Stimulated activated CD8-positive, alpha-beta memory T cell treated with anti-CD3 and anti-CD28 coated beads, Interleukin-15, amount 100 ng/mL, for 24 hours (primary cell): ENCODE measurements around the gene FOXP1.

Source experiments
- DNase-seq: peaks from one replicate; pipeline ENCODE4 v3.0.0-alpha.2; 2020; ENCODE audit warnings: low read depth

Gene FOXP1

DNA sequence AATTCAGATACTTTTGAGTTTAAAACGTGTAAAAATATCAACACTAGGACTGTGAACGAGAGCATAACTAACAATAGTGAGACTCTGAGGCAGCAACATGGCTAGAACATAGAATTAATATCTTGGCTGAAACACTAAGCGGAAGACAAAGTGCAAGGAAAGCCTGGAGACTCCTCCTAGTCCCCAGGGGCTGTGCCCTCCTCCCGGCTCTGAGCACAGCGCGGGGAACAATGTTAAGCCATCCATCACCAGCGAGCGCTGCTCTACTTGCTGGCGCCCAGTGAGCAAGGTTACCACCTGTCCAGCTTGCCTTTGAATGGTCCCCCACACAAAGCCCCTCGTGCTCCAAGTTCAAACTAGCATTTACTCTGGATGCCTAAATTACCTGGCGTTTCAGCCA lies 436.9 kb downstream of the FOXP1 start:
- DNase-seq = no peak

DNA sequence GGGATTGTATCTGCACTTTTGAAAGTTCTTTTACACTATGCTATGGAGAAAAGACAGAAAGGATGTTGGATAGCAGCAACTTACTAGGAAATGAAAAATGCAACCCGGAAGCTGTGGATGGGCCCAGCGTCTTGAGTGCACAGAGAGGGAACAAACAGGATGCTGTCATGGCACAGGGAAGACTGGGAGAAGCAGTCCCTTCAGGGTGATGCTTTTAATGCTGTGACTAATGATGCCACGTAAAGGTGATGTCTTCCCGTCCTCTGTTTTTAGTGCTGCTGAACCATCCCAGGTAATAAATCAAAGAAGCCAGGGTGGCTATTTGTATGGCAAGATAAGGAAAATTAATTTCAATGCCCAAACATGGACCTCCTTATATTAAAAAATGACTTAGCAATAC lies 437.6 kb downstream of the FOXP1 start:
- no peak for DNase-seq

DNA sequence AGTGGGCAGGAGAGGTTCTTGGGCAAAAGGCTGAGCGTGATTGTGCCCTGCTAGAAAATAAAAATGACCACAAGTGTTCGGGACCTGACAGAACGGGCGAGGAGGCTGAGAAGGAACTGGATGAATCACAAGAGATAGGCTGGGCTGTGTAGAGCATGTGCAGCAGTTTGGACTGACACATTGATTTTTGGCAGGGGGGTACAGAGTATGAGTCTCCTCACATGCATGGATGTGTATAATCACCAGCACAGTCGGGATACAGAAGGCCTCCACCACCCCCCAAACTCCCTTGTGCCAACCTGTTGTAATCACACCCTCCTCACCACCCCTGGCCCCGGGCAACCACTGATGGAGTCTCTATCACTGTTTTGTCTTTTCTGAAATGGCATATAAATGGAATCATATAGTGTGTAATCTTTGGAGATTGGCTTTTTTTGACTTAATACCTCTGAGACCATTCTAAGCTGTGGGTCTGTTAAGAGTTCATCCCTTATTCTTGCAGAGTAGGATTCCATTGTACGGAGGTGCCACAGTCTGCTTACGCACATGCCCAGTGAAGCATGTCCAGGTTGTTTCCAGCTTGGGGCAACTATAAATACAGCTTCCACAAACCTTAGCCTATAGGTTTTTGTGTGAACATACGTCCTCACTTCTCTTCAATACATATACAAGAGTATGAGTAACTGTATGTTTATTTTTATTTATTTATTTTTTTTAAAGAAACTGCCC lies 438.8 kb downstream of the FOXP1 start:
- DNase-seq = no peak

DNA sequence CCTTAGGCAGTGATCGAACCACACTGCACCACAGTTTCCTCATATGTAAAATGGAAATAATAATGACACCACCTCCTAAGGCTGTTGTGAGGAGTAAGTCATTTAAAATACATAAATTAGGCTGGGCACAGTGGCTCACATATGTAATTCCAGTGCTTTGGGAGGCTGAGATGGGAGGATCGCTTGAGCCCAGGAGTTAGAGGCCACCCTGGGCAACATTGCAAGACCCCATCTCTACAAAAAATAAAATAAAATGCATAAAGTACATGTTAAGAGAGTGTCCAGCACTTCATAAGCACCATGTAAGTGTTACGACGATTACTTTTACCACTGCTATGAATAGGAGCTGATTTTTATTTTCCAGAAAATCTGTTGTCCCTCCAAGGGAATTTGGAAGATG lies 440.0 kb downstream of the FOXP1 start:
- no peak for DNase-seq

GRCh38 chr3:71142441-71143161 lies 440.9 kb downstream of the FOXP1 start:
- no peak for DNase-seq

GRCh38 chr3:71140477-71140876 lies 443.1 kb downstream of the FOXP1 start:
- no peak for DNase-seq

GRCh38 chr3:71139496-71139895 lies 444.0 kb downstream of the FOXP1 start:
- DNase-seq = no peak

DNA sequence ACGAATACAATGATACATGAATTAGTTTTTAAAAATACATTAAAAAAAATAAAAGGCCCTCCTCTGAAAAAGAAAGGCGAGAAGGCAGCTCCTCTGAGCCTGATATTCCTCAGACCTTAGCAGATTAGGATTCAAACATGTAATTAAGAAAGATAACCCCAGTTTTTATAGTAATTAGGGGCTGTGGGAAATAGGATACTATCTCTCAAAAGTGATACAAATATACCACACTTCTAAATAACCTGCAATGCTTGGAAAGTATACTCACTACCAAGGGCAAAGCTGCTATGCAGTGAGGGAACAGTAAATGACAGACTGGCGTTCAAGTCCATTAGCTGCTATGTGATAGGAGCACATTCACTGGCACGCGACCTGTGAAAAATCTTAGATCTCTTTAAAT lies 445.1 kb downstream of the FOXP1 start:
- no peak for DNase-seq

DNA sequence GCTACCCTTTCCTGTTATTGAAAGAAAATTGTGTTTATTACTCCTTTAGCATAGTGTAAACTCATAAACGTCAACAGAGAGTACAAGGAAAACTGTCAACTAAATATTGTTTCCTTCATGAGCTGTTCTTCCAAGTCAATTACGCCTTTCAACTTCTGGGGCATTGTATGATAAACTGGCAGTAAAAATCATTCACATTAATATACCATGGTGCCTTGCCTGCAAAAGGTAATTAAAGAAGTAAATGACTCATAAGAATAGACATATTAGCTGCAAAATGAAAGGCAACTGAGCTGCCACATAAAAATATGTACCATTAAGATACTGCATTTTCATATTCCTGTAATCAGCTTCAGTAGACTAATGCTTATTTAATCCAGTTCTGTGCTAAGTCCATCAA lies 447.3 kb downstream of the FOXP1 start:
- DNase-seq = no peak

DNA sequence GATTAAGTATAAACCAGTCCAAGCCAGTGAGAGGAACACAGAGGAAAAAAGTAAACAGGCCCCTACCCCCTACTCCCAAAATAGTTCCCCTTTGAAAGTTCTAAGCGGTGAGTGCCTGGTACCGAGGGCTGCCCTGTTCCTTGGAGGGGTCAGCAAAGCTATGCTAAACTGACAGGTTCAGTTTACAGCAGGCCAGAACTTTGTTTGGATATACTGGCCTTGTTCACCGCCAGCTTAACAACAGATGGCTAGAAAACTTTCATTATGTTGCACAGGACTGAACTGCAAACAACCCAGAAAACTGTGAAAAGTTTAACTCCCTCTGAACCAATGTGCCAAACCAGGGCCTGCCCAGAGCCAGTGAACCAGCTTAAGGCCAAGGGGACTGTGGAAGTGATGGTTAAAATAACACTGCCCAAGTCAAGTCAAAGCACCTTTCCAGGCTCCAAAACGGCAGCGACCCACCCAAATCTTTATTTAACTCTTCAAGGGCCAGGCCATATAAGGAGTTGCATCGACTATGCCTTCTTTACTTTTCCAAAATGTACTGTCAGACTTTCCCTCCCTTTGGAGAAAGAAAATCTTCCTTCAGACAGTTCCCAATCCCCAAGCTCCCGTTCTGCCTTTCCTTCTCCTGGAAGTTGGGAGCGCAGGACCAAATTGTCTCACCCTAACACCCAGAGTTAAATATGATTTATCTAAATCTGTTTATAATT lies 448.0 kb downstream of the FOXP1 start:
- no peak for DNase-seq

DNA sequence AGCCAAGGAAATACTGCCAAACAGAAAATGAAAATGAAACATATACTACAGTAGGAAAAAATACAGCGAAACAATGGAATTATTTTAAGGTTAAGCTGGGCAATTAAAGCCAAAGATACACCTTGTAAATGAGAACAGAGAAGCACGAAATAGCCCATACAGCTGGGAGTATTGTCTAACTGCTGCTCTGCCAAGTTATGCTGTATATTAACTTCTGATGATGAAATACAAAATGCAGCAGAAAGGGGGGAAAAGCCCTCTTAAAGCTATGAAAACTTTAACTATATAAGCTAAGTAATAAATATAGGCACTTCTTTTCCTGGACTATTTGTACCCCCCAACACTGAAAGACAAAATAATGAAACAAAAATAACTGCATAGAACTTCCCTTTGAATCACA lies 449.0 kb downstream of the FOXP1 start:
- DNase-seq = no peak

DNA sequence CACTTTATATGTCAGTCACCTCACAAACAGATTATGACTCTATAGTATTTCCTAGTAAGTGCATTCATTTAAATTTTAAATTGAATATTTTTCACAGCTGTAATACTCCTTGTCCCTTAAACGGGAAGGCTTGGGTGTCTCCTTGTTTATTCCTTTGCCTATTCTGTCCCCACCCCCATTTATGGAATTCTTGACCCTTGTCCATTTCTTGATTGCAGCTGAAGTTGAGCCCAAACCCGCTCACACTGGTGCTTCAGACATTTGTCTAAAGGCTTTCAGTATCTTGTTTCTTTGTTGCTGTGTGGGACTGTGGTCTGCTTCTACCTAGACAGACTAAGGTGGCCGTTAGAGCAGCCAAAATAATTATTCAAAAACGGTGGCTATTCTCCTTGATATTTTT lies 449.7 kb downstream of the FOXP1 start:
- DNase-seq = no peak

DNA sequence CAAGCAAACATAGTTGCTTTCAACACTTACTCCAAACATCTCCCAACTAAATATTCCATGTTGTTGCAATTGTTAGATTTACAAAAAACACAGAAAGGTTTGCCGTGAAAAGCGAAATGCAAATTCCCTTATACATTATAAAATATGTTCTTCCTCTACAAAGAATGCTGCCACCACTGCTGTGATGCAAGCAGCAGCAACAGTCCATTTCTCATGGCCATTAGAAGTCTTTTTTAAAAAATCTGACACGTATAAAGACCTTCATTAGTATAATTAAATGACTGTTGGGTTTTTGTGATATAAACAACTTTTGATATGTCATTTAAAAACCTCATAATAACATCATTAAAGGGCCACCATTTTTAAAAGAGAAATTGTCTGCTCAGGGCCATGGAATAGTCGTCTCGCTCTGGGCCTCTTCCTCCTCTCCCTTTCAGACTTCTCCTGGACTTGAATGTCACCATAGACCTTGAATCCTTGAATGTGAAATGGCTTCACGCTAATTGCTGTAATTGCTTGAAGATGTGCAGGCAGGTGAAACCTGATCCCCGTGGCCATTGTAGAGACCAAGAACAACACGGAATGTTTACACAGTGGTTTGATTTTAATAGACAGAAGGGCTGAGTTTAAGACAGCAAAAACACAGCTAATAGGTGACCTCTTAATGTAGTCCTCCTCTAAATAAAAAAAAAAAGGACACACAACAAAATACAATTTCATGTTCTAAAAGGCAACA lies 450.4 kb downstream of the FOXP1 start:
- DNase-seq = no peak

DNA sequence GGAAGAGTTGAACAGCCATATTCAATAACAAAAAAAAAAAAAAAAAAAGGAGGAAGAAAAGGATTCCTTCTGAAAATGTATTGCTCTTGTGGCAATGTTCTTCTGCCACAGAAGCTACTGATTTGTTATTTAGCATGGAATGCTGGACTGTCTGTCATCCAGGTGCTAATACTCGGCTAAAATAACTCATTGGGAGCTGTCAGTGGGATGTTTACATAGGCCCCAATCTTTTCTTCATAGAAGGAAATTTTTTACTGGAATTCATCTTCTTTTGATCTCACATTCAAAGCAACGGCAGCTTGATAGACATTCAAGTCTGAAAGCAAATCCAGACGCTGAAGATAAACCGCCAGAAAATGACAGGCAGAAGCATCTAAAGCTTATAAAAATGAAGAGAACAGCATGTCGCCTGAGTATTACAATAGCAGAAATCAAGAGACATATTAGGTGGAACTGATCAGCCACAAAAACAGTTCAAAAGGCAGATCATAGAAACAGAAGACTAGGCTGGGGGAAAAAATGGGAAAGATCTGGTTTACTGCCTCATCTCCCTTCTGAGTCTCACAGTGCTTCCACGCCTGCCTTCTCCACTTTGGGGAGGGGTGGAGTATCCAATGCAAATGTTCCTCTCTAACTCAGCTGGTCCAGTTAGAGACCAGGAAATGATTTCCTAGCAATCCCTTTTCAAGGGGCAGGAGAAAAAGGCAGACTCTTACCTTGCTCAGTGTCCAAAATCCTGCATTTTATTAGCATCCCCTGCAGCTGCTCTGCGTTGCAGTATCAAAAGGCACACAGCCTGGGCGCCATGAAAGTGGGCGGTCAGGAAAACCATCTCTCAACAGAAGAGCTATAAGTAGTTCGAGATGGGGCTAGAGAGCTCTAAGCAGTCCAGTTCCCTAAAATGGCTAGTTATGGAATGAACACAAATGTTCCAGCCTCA lies 451.9 kb downstream of the FOXP1 start:
- DNase-seq = no peak

DNA sequence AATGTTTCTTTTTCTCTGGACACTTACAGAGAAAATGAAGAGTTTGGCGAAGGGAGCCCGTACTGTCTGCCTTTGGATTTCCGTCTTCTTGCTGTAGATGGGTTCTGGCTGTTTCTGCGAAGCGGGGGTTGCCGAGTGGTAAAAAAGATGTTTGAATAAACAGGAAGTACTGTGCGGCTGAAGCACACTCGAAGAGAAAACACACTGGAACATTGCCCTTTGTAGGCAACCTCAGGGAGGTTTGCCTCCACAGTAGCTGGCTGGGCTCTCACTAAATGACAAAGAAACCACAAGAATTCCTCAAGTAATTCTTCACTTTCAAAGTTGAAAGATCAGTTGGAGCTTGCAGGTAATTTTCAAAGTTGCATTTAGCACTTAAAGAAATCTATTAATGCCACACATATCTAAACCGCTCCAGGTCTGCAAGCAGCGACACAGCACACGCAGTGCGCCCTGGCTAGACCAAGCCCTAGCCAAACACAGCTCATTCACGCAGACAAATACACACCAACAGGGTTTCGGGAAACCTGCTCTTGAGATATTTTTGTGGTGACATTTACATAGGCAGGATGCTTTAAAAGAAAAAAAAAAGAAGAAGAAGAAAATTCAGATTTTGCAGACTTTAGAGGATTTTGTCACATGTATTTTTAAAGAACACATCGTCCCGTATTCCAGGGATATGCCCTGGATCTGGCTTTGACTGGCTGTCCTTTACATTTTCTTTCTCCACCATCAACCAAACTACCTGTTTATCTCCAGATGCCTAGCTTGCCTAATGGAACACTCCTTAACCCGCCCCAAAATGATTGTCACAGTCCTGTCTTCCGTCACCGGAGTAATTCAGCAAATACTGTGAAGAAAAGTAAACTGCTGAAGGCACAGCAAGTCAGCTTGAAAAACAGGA lies 452.8 kb downstream of the FOXP1 start:
- DNase-seq = peak; percentile 31

GRCh38 chr3:71129611-71130431 lies 453.7 kb downstream of the FOXP1 start:
- no peak for DNase-seq

- DNase-seq = no peak
Observed at GRCh38 chr3:71128961-71129360, 454.6 kb downstream of the FOXP1 start.

DNA sequence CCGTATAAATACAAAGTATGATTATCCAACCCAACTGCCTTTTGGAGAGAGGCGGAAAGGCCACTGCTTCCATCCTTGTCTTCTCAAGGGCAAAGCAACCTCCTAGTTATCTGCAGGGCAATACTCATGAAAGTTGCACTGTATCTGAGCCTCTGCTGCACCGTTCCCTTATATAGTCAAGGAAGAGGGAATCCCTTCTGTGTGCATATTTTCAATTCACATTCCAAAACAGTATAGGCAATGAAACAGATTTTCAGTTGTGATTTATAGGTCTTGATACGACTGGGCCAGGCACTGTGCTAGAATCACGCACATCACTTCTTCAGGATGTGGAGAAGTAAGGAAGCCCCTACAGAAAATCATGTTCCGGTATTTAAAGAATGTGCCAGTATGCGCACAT lies 455.7 kb downstream of the FOXP1 start:
- DNase-seq = no peak

GRCh38 chr3:71127052-71127831 lies 456.3 kb downstream of the FOXP1 start:
- DNase-seq = no peak
